NCI-H2029 (cell line): Measurements from ENCODE around the gene ZNF730.
A peak's percentile ranks its signal among the peaks of the same experiment; 100 is the strongest.
"Not testable (repeated sequence)": the region's sequence is repeated elsewhere in the genome, so short reads cannot be mapped to it uniquely, and the experiment has no call there.

ENCODE experiments used
- DNase-seq: peaks from one replicate; lab custom pipeline; 2025; lab: John Stamatoyannopoulos, UW

ZNF730 gene

DNA sequence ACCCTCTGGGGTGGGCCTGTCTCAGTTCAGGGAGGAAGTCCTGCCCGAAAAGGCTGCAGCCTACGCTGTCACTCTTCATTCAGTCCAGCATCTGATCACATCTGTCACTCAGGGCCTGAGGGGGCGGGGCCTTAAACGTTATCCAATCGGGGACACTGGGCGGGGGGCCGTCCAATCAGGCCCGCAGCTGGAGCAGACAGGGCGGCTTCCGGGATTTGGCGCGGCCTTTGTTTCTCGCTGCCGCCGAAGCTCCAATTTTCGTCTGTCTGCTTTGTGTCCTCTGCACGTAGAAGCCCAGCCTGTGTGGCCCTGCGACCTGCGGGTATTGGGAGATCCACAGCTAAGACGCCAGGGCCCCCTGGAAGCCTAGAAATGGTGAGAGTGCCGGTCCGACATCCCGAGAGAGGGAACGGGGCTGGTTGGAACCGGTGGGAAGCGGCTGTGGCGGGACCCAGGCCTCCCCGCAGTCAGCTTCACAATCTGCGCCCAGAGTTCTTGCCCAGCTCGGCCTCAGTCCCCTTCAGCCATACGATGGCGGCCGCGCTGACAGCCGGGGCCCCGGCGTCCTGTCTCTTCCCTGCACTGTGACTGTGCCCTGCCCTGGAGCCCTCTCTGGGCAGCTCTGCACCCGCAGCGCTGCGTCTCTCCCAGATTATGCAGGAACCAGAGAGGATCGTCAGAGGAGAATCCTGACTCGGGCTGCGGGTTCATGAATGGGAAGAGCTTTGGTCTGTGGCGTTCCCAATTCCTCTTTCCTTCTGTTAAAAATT, at the start of gene ZNF730:
ZNF730 (plus strand) TSS at position 224 of the 770 bp plus-strand sequence; CDS start at position 373, 149 bp downstream.
- DNase-seq = peak; percentile 82

DNA sequence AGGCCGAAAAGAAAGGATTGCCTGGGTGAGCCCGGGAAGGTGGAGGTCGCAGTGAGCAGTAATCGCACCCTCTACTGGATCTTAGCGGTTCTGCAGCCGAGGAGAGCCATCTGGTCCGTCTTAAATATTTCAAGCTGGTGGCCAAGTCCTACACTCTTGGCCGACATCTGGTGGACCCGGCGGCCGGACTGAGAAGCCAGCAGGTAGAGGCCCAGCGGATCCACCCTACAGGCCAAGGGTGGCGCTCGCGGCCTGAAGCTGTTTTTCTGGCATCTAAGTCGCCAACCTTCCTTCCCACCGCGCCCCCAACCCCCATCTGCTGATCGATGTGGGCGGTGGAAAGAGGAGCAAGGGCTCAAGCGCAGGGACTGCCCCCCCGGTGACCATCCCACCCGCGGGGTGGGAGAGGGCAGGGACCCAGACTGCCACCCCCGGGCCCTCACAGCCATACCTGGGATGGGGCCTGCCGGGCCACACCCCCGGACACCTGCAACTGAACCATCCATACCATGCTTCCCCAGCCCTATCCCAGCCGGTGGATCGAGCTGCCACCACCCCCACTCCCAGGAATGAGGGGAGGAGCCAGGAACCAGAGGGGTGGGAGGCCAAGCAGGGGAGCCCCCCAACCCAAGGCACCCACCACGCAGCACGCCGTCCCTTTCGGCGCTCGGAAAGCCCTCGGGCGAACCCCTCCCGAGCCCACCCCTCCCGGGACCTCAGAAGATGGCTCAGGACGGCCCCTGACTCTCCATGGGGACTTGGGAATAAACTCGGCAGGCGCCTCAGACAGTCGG, 46.3 kb upstream of the ZNF730 start:
- peak; percentile 31 for DNase-seq

GRCh38 chr19:23071147-23071511, 45.7 kb upstream of the ZNF730 start:
- peak; percentile 35 for DNase-seq

DNA sequence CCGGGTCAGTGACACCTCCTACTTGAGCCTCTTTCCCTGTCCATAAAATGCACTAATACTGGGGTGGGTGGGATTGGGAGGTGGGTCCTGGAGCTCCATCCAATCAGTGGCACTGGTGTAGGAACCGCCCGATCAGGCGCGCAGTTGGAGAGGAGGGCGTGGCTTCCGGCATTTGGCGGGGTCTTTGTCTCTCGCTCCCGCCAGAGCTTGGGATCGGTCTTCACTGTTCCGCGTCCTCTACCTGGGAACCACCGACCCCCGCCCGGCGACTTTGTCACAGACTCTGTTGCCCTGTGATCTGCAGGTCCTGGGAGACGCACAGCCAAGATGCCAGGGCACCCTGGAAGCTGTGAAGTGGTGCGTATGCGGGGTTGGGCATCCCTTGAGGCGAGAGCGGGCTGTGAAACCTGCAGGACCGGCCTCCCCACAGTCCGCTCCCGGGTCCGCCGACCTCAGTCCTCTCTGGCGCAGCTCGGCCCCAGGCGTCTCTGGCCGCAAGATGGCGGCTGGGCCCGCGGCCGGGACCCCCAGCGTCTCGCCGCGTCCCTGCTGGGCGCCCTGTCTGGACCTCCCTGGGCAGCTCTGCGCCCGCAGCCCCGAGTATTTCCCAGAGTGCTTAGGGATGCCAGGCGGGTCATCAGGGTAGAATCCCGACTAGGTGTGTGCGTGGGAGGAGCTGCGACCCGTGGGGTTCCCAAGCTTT, 41.6 kb upstream of the ZNF730 start:
- peak; percentile 78 for DNase-seq

DNA sequence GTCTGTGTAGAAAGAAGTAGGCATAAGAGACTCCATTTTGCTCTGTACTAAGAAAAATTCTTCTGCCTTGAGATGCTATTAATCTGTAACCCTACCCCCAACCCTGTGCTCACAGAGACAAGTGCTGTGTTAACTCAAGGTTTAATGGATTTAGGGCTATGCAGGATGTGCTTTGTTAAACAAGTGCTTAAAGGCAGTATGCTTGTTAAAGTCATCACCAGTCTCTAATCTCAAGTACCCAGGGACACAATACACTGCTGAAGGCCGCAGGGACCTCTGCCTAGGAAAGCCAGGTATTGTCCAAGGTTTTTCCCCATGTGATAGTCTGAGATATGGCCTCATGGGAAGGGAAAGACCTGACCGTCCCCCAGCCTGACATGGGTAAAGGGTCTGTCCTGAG, 39.0 kb upstream of the ZNF730 start:
- peak; percentile 45 for DNase-seq

- no peak for DNase-seq
These were observed 23.0 kb upstream of the ZNF730 start for GRCh38 chr19:23093832-23094231.

DNA sequence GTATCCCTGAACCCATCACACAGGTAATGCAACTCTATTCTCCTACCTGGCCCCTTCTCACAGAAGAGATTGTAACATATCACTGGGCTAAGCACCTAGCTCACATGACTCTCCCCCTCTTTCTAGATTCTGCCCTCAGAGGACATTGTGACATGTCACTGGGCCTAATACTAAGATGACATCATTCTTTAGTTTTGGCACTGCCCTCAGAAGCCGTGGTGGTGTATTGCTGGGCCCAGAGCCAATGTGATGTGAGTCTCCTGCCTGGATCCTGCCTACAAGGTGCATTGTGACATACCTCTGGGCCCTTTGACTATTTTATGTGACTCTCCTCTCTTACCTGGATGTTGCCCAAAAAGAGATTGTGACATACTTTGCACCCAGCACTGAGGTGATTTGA, 21.4 kb upstream of the ZNF730 start:
- peak; percentile 34 for DNase-seq

- DNase-seq = no peak
These were observed 18.5 kb upstream of the ZNF730 start for GRCh38 chr19:23098286-23098685.

GRCh38 chr19:23098988-23099387, 17.8 kb upstream of the ZNF730 start:
- no peak for DNase-seq

DNA sequence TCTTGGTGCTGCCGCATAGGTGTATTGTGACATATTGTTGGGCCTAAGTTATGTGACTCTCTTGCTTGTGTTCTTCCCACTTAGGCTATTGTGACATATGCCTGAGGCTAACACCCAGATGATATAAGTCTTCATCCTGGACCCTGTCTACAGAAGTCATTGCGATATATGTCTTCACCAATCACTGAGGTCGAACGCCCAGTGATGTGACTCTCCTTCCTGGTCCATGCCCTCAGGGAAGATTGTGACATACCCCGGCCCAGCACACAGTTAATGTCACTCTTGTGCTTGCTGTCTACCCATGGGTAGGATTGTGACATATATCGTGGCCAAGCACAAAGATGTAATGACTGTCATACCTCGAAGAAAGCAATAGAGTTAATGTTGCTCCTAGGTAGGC, 16.9 kb upstream of the ZNF730 start:
- no peak for DNase-seq

DNA sequence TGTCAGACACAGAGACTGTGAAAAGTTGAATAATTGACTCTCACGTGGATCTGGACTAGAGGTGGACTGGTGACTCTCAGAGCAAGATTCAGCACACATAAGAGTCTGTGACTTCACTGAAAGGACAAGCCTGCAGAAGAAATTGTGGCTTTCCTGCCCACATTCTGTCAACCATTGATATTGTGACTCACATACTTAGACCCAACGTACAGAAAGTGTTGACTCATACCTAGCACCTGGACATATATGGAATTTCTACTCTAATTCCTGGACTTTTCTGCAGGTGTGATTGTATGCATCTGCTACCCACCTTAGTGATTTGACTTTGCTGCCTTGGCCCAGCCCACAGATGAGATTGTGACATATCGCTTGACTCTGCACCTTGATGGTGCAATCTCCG, 15.6 kb upstream of the ZNF730 start:
- DNase-seq = no peak

DNA sequence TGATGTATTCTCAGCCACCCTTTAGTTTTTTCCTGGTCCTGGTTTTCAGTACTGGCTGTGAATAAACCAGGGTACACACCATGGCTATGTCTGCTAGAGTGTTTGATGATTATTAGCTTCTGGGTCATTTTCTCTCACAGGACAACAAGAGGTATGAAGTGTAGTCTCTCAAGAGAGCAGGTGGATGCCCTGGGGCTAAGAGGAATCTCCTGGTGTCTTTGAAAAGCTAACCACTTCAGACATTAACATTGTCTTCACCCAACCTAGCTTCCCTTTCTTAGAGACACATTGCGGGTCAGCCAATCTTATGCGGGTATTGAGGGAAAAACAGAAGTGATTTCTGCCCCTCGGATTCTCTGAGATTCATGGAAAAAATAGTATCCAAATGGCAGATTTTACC, 1.6 kb downstream of the ZNF730 start:
- DNase-seq = no peak

DNA sequence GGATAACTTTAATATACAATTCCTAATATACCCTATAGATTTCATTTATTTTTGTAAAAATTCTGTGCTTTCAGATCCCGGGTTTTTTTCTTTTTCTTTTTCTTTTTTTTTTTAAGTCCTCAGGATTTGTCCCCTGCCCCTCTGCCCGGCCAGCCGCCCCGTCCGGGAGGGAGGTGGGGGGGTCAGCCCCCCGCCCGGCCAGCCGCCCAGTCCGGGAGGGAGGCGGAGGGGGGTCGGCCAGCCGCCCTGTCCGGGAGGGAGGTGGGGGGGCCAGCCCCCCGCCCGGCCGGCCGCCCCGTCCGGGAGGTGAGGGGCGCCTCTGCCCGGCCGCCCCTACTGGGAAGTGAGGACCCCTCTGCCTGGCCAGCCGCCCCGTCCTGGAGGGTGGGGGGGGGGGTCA, 17.4 kb downstream of the ZNF730 start:
- not testable (repeated sequence) for DNase-seq

DNA sequence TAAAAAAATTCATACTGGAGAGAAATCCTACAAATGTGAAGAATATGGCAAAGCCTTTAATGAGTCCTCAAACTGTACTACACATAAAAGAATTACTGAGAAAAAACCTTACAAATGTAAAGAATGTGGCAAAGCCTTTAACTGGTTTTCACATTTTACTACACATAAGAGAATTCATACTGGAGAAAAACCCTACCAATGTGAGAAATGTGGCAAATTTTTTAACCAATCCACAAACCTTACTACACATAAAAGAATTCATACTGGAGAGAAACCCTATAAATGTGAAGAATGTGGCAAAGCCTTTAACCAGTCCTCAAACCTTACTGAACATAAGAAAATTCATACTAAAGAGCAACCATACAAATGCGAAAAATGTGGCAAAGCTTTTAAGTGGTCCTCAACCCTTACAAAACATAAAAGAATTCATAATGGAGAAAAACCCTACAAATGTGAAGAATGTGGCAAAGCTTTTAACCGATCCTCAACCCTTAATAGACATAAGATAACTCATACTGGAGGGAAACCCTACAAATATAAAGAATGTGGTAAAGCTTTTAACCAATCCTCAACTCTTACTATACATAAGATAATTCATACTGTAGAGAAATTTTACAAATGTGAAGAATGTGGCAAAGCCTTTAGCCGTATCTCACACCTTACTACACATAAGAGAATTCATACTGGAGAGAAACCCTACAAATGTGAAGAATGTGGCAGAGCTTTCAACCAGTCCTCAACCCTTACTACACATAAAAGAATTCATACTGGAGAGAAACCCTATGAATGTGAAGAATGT, 29.0 kb downstream of the ZNF730 start:
- DNase-seq = no peak

- no peak for DNase-seq
These were observed 43.9 kb downstream of the ZNF730 start for GRCh38 chr19:23160766-23161165.

GRCh38 chr19:23168286-23168685, 51.5 kb downstream of the ZNF730 start:
- not testable (repeated sequence) for DNase-seq

DNA sequence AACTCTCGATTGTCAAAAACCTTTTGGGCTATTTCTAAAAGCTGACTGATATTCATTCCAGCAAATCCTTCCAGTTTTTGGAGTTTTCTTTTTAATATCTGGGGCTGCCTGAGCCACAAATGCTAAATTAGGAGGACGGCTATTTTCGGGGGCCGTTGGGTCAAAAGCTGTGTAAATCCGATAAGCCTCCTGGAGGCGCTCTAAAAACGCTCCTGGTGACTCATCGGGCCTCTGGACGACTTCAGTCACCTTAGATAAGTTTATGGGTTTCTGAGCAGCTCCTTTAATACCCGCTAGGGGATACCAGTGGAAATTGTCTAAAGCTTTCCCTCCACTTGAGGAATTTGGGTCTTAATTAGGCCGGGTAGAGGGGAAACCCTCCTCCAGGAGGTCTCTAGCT, 66.4 kb downstream of the ZNF730 start:
- no peak for DNase-seq

GRCh38 chr19:23190341-23190740, 73.5 kb downstream of the ZNF730 start:
- no peak for DNase-seq
